ENCODE measurements around the gene IFNG-AS1.
A peak's percentile ranks its signal among the peaks of the same experiment; 100 is the strongest.

IFNG-AS1 gene

GRCh38 chr12:67969134-67969802 is 20.0 kb upstream of the IFNG-AS1 start:
- no peak overlapping the region for H3K4me3 ChIP-seq (replicated peaks in 1 of 2; ENCODE audit: low read depth in 2 of 2, low read length in 2 of 2)
- DNase-seq (ENCODE audit: low read depth in 2 of 2): peak in 1 of 2 donors; percentile 45
- no peak for TF ChIP-seq CTCF (IDR thresholded peaks at IDR 0.05; ENCODE audit: low read depth, low read length)

GRCh38 chr12:67977668-67978067 is 11.6 kb upstream of the IFNG-AS1 start:
- DNase-seq (ENCODE audit: low read depth in 2 of 2): no peak
- no peak for TF ChIP-seq CTCF (IDR thresholded peaks at IDR 0.05; ENCODE audit: low read depth, low read length)

GRCh38 chr12:67980391-67980790 is 8.9 kb upstream of the IFNG-AS1 start:
- TF ChIP-seq CTCF (IDR thresholded peaks at IDR 0.05; ENCODE audit: low read depth, low read length): no peak
- no peak overlapping the region for H3K4me3 ChIP-seq (replicated peaks in 1 of 2; ENCODE audit: low read depth in 2 of 2, low read length in 2 of 2)
- DNase-seq (ENCODE audit: low read depth in 2 of 2): no peak

More at GRCh38 chr12:67977668-67978067, 11.6 kb upstream of the IFNG-AS1 start:
- H3K4me3 ChIP-seq (replicated peaks in 1 of 2; ENCODE audit: low read depth in 2 of 2, low read length in 2 of 2): no peak overlapping the region

DNA sequence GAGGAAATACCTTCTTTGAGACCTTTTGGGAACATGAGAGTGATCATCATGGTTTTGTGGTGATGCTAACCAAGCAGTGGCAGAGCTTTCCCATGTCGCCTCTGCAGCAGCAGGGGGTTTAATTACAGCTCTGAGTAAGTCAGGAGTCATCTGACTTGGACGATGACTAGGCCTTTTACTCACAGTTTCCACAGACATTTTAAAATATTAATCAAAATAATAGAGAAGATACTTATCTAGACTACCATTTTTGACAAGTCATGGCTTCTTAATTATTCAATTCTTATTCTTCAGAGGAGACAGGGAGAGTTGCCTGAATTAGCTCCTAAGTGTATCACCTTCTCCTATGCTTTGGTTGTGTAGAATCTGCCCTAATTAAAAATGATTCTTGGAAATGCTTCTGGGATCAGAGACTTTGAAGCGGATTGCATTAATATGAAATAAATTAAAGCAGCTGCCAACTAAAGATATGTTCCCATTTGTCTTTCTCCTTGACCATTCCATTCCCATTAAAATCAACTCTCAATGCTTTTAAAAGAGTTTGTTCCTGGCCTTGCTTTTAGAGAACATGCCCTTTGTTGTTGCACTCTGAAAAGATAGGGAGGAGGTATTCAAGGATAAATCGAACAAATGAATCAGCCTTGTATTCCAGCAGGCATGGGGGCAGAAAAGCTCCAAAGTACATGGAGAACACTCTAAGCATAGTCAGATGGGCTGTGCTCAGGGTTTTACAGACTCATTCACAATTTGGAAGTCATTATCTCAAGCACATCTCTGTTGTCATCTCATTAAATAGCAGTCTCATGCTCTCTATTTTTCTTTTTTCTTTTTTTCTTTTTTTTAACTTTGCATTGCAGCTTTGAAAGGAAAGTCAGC is 7.7 kb upstream of the IFNG-AS1 start:
- TF ChIP-seq CTCF (IDR thresholded peaks at IDR 0.05; ENCODE audit: low read depth, low read length): no peak
- peak; percentile 59 to 90 for DNase-seq (ENCODE audit: low read depth in 2 of 2)
- no peak overlapping the region for H3K4me3 ChIP-seq (replicated peaks in 1 of 2; ENCODE audit: low read depth in 2 of 2, low read length in 2 of 2)

- no peak overlapping the region for H3K4me3 ChIP-seq (replicated peaks in 1 of 2; ENCODE audit: low read depth in 2 of 2, low read length in 2 of 2)
- DNase-seq (ENCODE audit: low read depth in 2 of 2): peak in 1 of 2 donors; percentile 19
- no peak for TF ChIP-seq CTCF (IDR thresholded peaks at IDR 0.05; ENCODE audit: low read depth, low read length)
Measured at GRCh38 chr12:67982164-67982563, 7.1 kb upstream of the IFNG-AS1 start.

DNA sequence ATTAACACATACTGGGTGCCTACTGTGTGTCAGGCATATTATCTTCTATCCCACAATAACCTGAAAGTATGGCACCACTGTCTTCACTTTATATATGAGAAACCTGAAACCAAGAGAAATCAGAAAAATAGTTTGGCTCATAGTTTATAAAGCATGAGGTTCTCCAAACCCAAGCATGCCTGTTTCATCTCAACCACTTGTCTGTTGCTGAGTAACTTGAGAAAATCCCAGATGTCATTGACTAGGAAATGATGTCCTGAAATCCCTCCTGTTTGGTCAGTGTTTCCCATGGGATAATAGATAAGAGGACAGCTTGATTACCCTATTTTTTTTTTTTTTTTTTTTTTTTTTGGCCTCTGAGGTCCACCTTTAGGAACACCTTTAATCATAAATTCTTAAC is 2.6 kb upstream of the IFNG-AS1 start:
- DNase-seq (ENCODE audit: low read depth in 2 of 2): no peak
- H3K4me3 ChIP-seq (replicated peaks in 1 of 2; ENCODE audit: low read depth in 2 of 2, low read length in 2 of 2): no peak overlapping the region
- TF ChIP-seq CTCF (IDR thresholded peaks at IDR 0.05; ENCODE audit: low read depth, low read length): no peak
